NCI-H146 treated with DMSO at 0.1 percent for 48 hours (cell line): ENCODE measurements around the gene PHOX2A.

ENCODE experiments used
- DNase-seq: peaks from one replicate; lab custom pipeline; 2025; ENCODE audit not compliant: unreplicated experiment; lab: John Stamatoyannopoulos, UW

The PHOX2A gene

GRCh38 chr11:72235351-72236057 lies 8.5 kb downstream of the PHOX2A start:
- DNase-seq, result no peak

GRCh38 chr11:72234920-72235319 lies 9.1 kb downstream of the PHOX2A start:
- DNase-seq, result no peak

- no peak for DNase-seq
Observed at GRCh38 chr11:72234514-72234830, 9.5 kb downstream of the PHOX2A start.

- no peak for DNase-seq
Observed at GRCh38 chr11:72233773-72234513, 10.0 kb downstream of the PHOX2A start.

GRCh38 chr11:72233056-72233772 lies 10.8 kb downstream of the PHOX2A start:
- DNase-seq, result no peak

- DNase-seq, result no peak
Observed at GRCh38 chr11:72232260-72233055, 11.5 kb downstream of the PHOX2A start.

- DNase-seq, result no peak
Observed at GRCh38 chr11:72231396-72232259, 12.3 kb downstream of the PHOX2A start.

- DNase-seq, result no peak
Observed at GRCh38 chr11:72230764-72231365, 13.1 kb downstream of the PHOX2A start.

- DNase-seq, result no peak
Observed at GRCh38 chr11:72229925-72230763, 13.8 kb downstream of the PHOX2A start.

GRCh38 chr11:72229336-72229924 lies 14.5 kb downstream of the PHOX2A start:
- DNase-seq, result no peak

GRCh38 chr11:72228844-72229231 lies 15.1 kb downstream of the PHOX2A start:
- no peak for DNase-seq

GRCh38 chr11:72228229-72228843 lies 15.6 kb downstream of the PHOX2A start:
- no peak for DNase-seq

- peak; percentile 95 for DNase-seq
Observed at GRCh38 chr11:72227316-72228228, 16.4 kb downstream of the PHOX2A start.

- peak; percentile 64 for DNase-seq
Observed at GRCh38 chr11:72226701-72227100, 17.3 kb downstream of the PHOX2A start.

GRCh38 chr11:72225411-72225951 lies 18.5 kb downstream of the PHOX2A start:
- no peak for DNase-seq

GRCh38 chr11:72224564-72225410 lies 19.2 kb downstream of the PHOX2A start, which contains the start of gene INPPL1:
Gene INPPL1, plus strand, starts transcription at chr11:72224767. Its CDS starts 218 bp downstream, at chr11:72224985.
- DNase-seq, result no peak
